HG03064 (cell line): ENCODE data around the gene SNX11.

Experiments
- ATAC-seq: cut with Tn5 transposase; IDR thresholded peaks from one replicate; pipeline ENCODE4 v1.9.1; 2021; ENCODE audit warnings: low read depth; ENCODE audit not compliant: unreplicated experiment

SNX11 gene

GRCh38 chr17:48093341-48094045, 14.1 kb upstream of the SNX11 start:
- no peak for ATAC-seq

DNA sequence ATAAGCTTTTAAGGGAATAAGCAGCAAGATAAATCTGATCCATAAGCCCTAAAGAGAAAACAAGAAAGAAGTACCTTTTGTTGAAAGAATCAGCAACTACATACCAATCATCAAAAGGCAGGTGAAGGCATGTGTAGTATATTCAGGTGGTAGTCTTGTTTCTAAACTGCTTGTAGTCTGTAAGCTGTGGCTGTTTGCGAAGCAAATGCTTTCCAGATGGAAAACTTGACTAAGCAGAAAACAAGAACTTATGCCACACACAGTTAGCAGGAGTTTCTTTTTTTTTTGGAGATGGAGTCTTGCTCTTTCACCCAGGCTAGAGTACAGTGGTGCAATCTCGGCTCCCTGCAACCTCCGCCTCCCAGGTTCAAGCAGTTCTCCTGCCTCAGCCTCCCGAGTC, 12.0 kb upstream of the SNX11 start:
- no peak for ATAC-seq

GRCh38 chr17:48100160-48100559, 7.4 kb upstream of the SNX11 start:
- ATAC-seq: no peak

DNA sequence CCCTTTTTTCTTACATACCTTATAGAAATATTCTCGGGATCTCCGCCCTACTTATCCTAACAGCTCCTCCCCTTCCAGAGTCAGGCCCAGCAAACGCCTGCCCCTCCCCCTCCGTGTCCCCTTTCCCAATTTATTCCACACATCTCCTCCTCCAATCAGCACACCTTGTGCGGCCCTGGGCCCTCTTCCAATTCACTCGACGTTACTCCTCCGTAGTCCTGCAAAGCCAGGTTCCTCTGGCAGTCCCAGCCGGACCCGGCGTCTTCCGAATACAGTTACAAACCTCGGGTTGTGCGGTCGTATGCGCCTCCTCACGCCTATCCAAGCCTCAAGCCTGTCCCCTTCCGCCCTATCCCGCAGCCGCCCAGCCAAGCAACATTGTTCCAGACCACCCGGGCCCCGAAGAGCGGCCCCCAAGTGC, 7.0 kb upstream of the SNX11 start:
- ATAC-seq: no peak

- peak; percentile 75 for ATAC-seq
These were observed 6.4 kb upstream of the SNX11 start, which contains the start of gene CBX1 for GRCh38 chr17:48101012-48101720. Gene CBX1 (minus strand): TSS chr17:48101478. CDS start chr17:48077004, 24,474 bp downstream.

DNA sequence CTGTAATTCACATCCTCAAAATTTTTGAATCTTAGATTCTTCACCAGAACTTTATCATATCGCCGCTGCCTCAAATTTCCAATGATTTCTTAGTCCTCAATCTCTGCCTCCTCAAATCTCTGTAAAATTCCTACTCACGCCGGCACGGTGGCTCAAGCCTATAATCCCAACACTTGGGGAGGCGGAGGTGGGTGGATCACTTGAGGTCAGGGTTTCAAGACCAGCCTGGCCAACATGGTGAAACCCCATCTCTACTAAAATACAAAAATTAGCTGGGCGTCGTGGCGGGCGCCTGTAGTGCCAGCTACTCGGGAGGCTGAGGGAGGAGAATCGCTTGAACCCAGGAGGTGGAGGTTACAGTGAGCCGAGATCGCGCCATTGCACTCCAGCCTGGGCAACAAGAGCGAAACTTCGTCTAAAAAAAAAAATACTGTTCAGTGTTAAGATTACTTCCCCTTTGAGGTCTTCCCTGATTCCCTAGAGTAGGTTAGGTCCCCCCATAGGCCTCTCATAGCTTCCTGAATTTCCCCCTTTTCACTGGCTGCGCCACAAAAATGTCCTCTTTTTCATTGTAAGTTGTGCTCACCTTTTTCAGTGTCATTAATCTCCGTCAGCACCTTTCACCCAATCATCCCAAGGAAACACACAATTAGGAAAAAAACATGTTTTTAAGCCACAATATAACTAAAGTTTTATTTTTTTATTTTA, 5.4 kb upstream of the SNX11 start:
- no peak for ATAC-seq

DNA sequence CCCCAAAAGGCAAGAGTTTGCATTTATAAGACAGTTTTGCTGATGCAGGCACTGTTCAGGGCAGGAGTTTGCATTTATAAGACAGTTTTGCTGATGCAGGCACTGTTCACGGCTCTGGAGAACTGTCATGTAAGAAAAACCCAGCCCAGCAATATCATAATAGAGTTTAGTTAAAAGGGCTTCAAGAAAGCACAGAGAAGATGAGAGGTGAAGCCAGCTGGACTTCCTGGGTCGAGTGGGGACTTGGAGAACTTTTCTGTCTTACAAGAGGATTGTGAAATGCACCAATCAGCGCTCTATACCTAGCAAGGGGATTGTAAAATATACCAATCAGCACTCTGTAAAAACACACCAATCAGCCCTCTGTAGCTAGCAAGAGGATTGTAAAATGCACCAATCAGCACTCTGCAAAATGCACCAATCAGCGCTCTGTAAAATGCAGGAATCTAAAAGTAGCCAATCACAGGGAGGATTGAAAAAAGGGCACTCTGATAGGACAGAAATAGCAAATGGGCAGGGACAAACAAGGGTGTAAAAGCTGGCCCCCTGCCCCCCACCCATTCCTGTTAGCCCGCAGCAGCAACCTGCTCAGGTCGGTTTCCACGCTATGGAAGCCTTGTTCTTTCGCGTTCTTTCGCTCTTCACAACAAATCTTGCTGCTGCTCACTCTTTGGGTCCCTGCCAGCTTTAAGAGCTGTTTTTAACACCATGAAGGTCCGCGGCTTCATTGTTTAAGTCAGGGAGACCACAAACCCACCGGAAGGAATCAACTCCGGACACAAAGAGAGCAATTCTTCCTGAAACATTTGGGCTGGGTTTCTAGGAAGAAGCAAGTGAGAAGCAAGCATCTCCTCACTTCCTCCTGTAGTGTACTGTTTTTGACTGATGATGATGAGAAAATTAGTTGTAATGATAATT, 4.5 kb upstream of the SNX11 start:
- no peak for ATAC-seq

DNA sequence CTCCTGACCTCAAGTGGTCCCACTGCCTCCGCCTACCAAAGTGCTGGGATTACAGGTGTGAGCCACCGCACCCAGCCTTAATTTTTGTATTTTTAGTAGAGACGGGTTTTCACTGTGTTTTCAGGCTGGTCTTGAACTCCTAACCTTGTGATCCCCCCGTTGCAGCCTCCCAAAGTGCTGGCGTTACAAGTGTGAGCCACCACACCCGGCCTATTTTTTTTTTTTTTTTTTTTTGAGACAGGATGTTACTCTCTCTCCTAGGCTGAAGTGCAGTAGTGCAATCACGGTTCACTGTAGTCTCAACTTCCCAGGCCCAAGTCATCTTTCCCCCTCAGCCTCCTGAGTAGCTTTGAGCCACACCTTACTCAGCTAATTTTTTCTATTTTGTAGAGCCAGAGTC, 3.1 kb upstream of the SNX11 start:
- no peak for ATAC-seq

GRCh38 chr17:48106802-48107136, 797 bp upstream of the SNX11 start:
- no peak for ATAC-seq

DNA sequence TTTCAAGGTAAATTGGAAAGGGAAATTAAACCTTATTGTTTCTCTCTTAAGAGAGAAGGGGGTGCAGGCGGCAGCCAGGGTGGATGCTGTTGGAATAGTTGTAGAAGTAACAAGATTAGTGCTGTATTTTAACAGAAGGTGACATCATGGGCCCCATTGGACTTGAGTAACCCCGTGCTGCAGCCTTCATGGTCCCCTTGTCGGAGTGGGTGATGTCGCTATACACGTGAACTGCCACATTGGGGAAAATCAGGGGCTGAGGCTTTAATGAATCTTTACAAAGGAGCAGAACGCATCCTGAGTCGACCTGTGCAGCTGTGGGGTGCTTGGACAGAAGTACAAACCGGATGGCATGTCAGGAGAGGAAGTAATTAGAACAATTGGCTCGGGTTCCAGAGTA, 3.2 kb downstream of the SNX11 start:
- ATAC-seq: no peak

- ATAC-seq: no peak
These were observed 4.3 kb downstream of the SNX11 start for GRCh38 chr17:48111937-48112241.

GRCh38 chr17:48113201-48113676, 5.7 kb downstream of the SNX11 start:
- ATAC-seq: no peak

DNA sequence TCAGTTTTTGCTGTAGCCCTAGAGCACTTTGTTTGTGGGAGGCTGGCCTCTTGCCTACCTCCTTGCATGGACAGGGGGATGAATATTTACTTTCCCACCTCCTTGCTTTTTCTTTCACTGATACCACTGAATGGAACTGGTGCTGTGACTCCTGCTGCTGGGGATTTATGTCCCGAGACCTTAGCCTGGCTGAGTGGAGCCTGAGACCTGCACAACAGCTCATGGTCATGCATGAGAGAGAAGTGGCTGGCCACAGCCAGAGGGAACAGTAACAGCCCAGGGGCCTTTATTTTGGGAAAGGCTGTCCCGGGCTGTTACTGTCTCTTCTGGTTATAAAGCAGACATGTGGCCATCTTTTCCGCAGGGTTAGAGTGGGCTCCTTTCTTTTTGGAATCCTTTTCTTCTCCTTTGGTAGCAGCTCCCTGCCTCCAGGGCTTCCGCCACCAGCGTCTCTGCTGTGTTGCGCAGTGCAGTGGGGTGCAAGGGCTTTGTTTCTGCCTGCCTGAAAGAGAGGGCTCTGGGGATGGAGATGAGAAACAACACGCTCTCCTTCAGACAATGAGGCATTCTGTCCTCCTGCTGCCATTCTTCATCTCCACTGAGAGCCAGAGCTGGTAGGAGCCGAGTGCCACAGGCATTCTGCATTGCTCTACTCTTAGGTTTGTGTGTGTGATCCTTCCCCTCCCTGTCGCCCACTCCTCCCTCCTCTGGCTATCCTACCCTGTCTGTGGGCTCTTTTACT, 14.5 kb downstream of the SNX11 start:
- ATAC-seq: no peak

GRCh38 chr17:48122665-48123045, 15.1 kb downstream of the SNX11 start:
- ATAC-seq: no peak

DNA sequence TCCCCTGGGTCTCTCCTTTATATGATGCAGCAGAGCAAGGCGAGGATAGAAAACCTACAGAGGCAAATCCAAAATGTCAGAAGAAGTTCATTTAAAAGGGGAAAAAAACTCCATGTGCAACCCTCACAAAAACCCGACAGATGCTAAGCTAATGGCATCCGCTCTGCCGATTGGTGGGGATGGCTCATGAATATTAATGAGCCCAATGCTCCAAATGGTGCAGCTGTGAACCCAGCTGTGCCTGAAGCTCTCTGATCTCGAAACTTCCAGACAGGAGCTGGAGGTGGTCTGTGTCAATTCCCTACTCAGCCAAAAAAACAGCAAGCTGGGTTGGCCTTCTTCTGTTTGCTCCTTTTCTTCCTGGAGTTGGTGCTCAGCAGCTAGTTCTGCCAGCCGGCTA, 15.5 kb downstream of the SNX11 start:
- no peak for ATAC-seq

DNA sequence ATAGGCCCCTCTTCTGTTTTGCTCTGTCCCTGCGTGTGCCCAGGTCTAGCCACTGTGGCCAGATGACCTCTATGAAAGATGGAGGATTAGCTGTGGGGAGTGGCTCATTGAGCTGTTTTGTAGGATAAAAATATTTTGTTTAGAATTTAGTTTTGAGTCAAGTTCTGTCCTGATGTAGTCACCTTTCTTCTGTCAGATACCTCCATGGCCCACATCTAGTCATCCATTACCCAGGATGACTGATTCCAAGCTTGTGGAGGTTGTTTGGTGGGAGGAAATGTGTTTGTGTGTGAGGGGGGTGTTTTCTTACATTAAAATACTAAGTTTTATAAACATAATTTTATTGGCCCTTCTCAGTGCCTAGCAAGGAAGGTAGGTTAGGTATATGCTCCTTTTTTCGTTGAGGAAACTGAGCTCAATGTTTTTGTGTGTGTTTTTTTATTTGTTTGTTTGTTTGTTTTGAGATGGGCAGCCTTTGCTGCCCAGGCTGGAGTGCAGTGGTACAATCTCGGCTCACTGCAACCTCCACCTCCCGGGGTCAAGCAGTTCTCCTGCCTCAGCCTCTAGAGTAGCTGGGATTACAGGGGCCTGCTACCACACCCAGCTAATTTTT, 16.3 kb downstream of the SNX11 start:
- no peak for ATAC-seq

- no peak for ATAC-seq
These were observed 18.4 kb downstream of the SNX11 start for GRCh38 chr17:48125829-48126531.

GRCh38 chr17:48126532-48126850, 18.9 kb downstream of the SNX11 start:
- ATAC-seq: no peak

DNA sequence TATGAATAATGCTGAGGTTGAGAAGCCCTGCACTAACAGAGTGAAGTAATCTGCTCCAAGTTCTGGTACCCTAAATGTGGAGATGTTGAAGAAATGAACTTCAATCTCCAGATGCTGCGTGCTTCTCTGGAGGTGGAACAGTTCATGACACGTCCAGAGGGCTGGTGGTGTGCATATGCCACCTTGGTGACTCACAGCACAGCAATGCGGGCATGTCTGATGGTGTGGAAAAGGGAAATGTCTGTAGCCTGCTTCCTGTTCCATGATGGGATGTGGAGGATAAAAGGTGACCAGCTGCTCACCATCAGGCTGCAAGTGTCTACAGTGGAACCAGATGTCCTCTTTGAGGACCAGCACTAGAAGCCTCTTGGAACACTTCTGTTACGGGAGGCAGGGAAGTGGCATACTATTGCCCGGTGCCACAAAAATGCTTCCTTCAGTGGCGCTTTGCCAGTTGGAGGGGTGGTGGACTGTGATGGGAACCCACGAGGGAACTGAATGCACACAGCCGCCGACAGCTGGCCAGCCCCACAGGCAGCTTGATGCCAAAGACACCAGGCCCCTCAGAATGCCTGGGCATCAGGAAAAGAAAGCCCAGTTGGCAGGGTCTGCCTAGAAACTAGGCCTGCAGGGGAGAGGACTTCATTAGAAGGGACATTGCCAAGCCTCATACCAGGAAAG, 19.9 kb downstream of the SNX11 start:
- no peak for ATAC-seq
